ENCODE measurements around the gene ACVRL1.

Gene ACVRL1

DNA sequence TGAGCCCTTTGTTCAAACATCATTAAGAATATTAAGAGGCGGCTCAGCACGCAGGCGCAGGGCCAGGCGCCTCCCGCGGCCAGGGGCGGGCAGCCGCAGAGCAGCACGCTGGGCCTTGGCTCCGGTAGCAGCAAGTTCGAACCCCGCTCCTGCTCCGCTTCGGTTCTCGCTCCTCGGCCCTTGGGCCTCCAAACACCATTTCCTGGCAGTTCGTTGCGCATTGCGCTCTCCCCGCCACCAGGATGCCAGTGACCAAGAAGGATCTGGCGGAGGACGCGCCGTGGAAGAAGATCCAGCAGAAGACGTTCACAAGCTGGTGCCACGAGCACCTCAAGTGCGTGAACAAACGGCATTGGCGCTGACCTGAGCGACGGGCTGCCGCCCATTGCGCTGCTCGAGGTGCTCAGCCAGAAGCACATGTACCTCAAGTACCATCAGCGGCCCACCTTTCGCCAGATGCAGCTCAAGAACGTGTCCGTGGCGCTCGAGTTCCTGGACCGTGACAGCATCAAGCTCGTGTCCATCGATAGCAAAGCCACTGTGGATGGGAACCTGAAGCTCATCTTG is 6.9 kb upstream of the ACVRL1 start:
- no peak for DNase-seq

DNA sequence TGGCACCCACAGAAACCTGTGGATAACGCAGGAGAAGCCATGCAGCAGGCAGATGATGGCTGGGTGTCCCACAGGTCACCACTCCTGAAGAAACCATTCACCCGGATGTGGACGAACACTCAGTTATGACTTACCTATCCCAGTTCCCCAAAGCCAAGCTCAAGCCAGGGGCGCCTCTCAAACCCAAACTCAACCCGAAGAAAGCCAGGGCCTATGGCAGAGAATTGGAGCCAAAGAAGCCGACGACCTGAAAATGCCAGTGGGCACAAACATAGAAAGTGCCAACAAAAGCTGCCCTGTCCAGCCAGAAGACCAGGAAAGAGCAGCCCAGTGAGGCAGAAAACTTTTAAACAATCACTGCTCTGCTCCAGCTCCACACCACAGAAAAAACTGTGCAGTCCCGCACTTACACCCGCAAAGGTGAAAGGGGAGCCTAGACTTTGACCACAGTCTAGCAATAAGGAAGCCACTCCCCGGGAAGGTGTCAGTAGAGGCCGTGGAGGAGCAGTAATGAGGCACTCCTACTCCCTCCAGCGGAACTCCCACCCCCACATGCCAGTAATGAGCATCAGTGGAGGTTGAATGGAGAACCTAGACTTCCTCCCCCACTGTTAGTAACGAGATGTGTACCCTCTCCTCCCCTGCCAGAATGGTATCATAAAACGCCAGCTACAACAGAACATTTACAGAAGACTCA is 6.0 kb upstream of the ACVRL1 start:
- DNase-seq = no peak

- no peak for DNase-seq
Measured at GRCh38 chr12:51901881-51902280, 5.4 kb upstream of the ACVRL1 start.

DNA sequence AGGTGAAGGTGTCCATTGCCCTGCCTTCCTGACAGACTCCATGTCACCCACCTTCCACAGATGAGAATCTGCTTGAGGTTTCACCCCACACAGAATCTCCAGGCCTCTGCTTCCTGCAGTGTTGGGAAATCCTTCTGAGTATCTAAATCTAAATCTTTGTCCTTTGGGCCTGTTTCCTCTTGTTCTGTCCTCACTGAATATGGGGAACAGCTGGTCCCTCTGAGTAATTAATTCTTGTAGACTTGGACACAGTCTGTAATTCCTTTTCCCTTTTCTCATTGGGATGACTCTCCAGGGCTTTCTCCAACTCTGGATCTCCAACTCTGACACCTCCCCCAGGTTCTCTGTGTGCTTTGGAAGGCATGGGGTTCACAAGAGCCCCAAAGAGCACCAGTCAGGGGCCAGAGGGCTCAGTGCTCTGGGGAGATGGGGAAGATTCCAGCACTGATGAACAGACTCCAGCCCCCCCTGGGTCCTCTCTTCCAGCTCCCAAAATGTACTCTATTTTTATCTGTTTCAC is 2.3 kb upstream of the ACVRL1 start:
- no peak for DNase-seq

DNA sequence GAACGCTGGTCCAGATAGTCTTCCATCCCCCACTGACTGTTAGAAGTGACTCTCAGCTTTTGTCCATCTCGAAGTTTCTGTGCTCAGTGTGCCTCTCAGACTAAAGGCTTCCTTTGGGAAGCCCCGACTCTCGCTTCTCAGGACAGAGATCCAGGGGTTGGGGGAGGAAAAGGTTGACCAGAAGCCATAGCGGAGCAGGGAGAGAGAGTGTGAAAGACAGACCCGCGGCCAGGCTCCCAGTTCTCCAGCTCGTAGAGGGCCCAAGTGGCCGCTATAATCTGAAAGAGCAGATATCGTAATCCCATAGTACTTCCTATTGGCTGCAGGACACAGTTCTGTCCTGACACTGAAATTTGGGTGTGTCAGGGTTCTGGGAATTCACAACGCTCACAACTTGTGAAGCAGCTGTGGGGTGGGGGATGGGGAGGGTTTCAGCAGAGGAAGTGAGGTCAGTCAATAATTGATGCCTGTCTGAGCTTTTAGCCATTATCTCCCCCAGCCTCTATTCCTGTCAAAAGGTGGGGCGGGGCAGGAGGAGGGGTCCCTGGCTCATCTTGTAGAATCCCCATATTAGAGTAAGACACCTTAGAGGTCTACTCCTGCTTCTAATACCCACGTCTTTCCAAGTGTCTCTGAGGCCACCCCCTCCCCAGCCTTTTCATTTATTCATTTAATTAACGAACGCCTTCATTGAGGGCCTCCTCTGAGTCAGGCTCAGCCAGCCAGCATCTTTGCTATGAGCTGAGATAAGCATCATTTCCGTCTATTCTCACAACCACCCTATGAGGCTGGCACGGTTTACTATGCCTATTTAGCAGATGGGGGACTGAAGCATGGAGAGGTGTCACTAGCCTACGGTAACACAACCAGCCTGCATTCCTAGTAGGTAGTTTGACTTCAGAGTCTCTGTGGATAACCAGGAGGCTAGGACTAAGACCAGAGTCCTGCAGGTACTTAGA is 1.6 kb upstream of the ACVRL1 start:
- DNase-seq = no peak

GRCh38 chr12:51906430-51907082 is 748 bp upstream of the ACVRL1 start:
- no peak for DNase-seq

DNA sequence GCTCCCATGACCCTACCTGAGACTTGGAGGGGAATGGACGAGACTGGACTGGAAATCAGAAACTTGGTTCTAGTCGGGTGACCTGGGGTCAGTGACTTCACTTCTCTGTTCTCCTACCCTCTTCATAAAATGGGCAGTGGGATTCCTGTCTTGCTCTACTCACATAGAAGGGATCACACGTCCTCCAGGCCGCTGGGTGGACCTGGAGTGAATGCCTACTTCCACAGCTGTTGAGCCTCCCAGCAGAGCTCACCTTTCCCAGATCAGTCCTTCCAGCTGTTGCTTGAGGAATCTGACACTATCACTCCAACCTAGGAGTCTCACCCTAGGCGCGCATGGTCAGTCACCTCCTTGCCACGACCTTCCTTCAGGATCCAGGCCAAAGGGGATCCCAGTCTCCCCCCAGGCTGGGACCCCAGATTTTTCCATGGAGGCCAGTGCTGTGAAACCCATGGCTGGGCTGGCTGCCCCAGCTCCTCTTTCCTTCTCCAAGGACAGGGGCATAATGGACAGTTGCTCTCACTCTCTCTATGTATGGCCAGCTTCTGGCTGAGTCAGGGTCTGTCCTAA is 637 bp downstream of the ACVRL1 start:
- no peak for DNase-seq

DNA sequence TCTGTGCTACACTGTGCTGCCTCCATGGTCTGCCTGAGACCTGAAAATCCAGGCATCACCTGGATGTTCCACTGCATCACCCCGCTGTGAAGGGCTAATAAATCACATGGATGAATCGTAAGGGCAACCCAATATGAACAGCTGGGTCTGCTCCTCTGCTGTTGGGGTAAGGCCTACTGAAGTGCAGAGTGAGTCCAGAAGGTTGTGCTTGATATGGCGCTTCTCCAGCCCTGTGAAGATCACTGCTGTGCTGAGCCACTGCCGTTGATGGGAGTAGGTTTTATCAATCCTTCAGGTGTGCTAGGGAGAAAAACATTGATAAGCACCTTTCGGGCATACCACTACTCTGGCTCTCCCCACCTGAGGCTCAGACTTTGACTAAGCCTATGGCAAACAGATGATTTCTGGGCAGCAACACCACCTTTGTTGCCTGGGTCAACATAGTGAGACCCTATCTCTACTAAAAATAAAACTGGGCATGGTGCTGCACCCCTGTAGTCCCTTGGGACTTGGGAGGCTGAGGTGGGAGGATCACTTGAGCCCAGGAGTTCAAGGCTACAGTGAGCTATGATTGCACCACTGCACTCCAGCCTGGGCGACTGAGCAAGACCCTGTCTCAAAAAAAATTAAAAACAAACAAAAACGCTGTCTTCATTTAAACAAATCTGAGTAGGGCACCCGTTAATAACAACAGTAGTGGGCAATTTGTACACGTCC is 1.7 kb downstream of the ACVRL1 start:
- no peak for DNase-seq

DNA sequence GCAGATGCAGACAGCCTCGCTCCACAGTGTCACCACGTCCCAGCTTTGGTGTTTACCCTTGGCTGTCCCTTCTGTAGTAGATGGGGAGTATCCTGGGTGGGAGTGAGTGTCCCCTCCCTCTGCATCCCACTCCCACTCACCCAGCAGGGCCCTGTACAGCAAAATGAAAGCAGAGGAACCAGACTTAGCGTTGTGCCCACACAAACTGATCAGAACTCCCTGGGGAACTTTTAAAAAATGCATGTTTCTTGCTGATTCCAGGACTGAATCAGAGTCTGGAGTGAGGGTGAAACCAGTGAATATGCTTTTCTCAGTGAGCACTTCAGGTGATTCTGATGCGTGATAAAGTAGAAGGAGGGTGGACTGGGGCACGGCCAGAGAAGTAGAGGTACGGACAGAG is 2.9 kb downstream of the ACVRL1 start:
- no peak for DNase-seq

- DNase-seq = no peak
Measured at GRCh38 chr12:51910691-51911090, 3.4 kb downstream of the ACVRL1 start.

DNA sequence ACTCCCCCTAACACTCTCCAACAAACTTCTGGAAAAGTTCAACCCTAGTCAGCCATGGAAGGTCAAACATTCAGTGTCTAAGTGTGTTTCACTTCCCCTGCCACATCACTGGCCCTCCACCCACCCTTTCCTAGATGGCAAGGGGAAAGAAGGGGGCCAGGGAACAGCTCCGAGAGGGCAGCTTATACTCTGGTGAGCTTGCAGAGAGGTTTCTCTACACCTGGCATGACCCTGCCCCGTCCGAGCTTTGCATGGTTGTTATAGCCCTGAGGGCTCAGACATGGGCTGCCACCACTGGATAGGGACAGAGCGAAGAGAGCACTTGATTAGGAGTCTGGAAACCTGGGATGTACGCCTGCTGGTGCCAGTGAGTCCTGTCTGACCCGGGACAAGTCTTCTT is 4.0 kb downstream of the ACVRL1 start:
- no peak for DNase-seq

GRCh38 chr12:51911788-51912711 is 4.7 kb downstream of the ACVRL1 start:
- DNase-seq = no peak

GRCh38 chr12:51913071-51914033 is 6.0 kb downstream of the ACVRL1 start:
- no peak for DNase-seq

DNA sequence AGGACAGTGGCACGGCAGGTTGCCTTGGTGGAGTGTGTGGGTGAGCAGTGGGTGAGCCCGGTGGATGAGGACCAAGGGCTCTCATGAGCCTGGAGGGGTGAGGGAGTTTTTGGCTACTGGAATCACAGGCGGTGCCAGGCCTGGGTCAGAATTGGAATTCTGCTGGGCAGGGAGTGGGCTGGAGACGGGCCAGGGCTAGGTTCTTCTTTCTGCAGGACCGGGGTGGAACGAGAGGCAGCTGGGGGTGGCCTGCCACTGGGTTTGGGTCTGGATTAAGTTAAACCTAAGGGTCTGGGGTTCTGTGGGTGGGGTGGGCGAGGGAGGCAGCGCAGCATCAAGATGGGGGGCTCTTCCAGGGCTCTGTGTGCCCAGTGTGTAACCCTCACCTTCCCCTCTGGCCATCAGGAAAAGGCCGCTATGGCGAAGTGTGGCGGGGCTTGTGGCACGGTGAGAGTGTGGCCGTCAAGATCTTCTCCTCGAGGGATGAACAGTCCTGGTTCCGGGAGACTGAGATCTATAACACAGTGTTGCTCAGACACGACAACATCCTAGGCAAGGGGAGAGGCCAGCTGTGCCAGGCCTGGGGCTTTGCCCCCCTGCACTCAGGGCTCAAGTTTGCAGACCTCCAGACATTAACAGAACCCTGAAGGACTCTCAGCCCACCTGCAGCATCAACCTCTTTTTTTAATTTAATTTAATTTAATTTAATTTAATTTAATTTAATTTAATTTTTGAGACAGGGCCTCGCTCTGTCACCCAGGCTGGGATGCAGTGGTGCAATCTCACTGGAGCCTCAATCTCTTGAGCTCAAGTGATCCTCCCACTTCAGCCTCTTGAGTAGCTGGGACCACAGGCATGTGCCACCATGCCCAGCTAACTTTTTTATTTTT is 7.0 kb downstream of the ACVRL1 start:
- DNase-seq = no peak

DNA sequence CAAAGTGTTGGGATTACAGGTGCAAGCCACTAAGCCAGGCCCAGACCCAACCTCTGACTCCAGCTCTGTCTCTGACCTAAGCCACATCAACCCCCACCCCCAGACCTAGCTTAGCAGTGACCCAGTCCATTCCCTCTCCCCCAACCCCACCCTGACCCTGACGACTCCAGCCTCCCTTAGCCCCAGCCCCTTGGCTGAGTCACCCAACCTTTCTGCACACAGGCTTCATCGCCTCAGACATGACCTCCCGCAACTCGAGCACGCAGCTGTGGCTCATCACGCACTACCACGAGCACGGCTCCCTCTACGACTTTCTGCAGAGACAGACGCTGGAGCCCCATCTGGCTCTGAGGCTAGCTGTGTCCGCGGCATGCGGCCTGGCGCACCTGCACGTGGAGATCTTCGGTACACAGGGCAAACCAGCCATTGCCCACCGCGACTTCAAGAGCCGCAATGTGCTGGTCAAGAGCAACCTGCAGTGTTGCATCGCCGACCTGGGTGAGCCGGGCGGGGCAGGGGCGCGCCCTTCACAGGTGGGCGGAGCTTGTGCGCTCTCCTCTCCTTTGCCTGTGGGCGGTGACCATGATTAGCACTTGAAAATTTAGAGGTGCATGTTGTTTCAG is 7.8 kb downstream of the ACVRL1 start:
- no peak for DNase-seq

GRCh38 chr12:51915951-51916350 is 8.6 kb downstream of the ACVRL1 start:
- DNase-seq = no peak

DNA sequence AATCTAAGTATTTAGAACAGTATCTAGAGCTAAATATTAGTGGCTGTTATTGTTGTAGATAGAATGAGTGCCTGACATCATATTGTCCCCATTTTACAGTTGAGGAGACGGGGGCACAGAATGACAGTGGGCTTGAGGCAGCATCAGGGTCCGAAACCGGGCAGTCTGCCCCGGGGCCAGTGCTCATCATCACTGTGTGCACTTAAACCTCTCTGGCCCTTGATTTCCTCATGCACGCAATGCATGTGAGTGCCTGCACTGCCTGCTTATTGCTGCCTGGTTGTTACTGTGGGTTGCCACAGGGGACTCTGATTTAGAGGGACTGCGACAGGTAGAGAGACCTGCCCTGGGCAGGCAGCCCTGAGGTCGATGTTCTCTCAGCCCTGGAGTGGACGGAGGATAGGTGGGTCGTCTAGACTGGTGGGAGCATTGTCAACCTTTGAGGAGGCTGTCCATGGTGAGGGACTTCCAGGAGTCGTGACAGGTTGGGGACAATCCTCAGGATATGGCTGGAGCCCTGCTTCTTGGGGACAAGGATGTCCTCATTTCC is 9.8 kb downstream of the ACVRL1 start:
- no peak for DNase-seq

Measured in C1 segment of cervical spinal cord (tissue), 14 donors.